GM21576 (cell line): Measurements from ENCODE around the gene OR2F2.

Experiments
- ATAC-seq: cut with Tn5 transposase; IDR thresholded peaks from one replicate; pipeline ENCODE4 v1.9.1; 2021; ENCODE audit warnings: mild to moderate bottlenecking, moderate library complexity; ENCODE audit not compliant: unreplicated experiment

Gene OR2F2, protein sequence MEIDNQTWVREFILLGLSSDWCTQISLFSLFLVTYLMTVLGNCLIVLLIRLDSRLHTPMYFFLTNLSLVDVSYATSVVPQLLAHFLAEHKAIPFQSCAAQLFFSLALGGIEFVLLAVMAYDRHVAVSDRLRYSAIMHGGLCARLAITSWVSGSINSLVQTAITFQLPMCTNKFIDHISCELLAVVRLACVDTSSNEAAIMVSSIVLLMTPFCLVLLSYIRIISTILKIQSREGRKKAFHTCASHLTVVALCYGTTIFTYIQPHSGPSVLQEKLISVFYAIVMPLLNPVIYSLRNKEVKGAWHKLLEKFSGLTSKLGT

DNA sequence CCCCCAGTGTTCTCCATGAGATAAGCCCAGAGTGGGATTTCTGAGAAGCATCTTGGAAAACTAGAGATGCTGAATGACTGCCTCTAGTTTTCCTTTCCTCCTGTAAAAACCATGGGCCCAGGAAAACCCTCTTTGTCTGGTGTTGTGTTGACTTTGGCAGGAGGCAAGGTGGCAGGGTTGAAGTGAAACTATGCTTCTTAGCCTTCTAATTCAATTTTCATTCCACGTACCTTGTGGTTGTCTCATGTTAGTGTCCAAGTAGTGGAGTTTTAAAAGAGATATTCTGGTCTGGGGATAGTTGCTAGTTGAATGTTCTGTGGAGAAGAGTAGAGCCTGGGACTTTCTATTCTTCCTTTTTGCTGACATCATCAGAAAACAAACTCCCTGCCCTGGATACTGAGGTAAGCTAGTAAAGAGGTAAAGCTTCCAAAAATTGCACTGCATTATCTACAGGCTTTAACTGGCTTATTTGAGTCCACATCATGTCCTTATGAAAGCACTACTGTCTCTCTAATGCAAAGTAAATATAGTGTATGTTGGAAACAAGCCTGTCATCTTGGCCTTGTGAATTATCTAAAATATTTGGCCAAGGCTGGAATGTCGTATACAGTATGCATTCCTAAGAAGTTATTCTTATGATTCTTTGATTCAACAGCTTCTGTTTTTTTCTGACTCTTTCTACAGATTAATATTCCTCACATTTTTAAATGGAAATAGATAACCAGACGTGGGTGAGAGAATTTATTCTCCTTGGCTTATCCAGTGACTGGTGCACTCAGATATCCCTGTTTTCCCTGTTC, at the start of gene OR2F2:
OR2F2 (plus strand) TSS at position 708 of the 800 bp plus-strand sequence; CDS start at position 708, 0 bp downstream.
- no peak for ATAC-seq

DNA sequence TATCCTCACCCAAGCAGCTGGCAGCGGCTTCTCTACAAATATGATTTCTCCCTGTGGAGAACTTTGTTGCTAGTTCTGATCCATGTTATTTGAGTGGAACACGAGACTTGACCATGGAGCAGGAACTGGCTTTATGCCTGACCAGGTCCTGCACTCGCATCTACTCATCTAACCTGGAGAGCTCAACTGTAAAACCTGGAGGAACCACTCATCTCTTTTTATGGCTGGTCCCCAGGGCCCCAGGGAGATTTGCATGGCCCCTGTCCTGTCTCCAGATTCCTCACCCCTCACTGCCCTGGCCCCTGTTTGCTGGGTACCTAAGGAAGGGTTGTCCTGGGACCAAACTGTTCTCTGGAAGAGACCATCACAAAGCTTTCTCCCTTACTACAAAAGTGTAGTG, 49.1 kb upstream of the OR2F2 start:
- no peak for ATAC-seq

DNA sequence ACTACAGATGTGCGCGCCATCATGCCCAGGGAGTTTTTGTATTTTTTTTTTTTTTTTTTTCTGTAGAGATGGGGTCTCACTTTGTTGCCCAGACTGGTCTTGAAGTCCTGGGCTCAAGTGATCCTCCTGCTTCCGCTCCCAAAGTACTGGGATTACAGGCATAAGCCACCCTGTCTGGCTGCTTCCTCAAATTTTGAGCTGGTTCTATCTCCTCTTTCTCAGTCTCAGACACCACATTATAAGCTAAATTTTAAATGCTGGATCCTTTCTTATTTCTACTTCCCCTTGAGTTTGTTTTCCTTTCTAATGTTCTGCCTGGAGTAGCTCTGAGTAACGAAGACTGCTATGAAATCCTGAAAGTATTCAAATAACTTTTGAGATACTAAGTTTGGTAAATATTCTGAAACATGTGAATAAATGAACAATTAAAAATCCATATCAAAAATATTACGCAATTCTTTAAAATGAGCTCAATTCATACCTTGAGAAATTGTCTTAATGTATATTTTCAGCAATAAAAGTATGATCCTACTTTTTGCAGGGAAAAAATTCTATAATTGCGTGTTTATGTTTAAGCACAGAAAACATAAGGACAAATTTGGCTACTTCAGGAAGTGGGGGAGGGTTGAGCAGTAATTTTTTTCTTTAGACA, 48.1 kb upstream of the OR2F2 start:
- no peak for ATAC-seq

DNA sequence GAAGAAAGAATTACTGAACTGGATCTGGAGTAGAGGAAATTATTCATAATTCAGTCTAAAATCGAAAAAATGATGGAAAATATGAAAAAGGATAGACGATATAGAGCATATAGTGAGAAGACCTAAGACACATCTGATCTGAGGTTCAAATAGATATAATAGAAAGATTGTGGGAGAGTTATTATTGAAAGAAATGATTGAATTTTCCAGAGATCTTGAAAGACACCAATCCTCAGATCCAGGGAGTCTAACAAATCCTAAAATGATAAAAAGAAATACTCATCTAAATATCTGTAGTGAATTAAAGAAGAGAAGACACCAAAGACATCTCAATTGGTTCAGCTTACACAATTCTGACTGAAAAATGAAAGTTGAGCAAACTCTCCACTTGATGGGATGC, 46.0 kb upstream of the OR2F2 start:
- ATAC-seq, result no peak

DNA sequence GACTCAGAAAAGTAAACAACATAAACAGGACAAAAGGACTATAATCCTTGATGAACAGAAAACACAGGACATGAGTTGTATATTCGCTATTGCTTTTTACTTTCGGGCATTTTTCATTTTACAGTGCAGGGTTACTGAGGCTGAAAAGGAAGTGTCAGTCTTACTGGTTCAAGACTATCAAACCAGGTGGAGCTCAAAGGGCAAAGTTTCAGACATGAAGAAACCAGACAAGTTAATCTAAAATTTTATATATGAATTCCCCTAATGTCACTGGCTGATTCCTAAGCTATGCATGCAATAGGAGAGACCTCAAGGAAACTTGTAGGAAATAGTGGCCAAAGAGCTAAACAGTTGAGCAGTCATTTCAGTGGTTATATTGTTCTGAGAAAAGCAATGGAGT, 44.5 kb upstream of the OR2F2 start:
- ATAC-seq, result no peak

DNA sequence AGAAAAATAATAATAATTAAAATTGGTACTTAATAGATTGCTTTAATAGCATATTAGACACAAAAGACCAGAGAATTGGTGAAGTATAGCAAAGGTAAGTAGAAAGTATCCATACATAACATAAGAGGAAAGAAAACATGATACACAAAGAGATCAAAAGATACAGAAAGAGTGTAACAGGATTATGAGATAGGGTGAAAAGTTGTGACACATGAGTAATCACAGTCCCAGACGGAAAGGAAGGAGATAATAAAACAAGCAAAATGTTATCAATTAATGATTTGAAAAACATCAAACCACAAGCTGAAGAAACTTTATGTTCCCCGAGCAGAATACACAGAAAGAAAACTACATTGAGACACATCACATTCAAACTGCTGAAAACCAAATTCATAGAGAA, 43.6 kb upstream of the OR2F2 start:
- no peak for ATAC-seq

DNA sequence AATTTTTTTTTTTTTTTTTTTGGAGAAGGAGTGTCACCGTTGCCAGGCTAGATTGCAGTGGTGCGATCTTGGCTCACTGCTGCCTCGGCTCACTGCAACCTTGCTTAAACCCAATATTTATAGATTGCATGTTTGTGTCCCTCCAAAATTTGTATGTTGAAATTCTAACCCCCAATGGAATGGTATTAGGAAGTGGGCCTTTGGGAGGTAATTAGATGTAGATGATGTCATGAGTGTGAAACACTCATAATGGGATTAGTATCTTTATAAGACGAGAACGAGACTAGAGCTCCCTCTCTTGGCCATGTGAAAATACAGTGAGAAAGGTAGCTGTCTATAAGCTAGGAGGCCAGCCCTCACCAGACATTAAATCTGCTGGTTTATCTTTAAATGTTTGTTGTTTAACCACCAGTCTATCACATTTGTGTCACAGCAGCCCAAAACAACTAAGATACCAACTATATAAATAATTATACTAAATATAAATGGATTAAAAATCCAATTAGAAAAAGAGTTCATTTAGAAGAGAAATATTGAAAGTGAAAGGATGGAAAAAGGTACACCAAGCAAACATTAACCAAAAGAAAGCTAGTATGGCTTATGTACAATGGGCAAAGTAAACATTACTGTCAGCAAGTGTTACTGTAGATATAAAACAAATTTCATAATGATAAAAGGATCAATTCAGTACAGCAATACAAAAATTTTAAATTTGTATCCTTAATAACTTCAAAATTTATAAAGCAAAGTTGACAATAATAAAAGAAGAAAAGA, 42.3 kb upstream of the OR2F2 start:
- peak; percentile 99 for ATAC-seq

DNA sequence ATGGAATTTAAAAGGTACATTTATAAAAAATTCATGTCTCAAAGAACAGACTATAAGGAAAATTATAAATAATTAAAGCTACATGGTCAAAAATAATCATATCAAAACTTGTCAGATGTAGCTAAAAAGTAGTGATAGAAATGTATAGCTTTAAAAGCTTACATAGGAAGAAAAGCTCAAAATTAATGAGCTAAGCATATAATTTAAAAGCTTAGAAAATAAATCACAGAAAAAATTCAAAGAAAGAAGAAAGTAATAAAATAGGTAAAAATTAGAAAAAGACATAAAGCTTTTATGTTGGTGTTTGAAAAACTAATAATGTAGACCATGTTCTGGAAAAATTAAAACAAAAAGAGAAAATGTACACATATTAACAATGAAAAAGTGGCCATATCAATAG, 38.4 kb upstream of the OR2F2 start:
- no peak for ATAC-seq

DNA sequence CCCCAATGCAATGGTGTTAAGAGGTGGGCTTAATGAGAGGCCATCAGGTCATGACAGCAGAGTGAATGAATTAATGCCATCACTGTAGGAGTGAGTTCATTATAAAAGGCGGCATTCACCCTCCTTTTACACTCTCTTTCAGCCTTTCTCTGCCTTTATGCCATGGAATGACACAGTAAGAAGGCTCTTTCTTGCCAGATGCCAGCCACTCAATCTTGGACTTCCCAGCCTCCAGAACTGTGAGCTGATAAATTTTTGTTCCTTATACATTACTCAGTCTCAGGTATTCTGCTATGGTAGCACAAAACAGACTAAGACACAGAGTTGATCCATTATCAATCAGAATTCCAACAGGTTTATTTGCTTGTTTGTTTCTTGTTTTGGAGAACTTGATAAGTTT, 36.2 kb upstream of the OR2F2 start:
- ATAC-seq, result no peak

DNA sequence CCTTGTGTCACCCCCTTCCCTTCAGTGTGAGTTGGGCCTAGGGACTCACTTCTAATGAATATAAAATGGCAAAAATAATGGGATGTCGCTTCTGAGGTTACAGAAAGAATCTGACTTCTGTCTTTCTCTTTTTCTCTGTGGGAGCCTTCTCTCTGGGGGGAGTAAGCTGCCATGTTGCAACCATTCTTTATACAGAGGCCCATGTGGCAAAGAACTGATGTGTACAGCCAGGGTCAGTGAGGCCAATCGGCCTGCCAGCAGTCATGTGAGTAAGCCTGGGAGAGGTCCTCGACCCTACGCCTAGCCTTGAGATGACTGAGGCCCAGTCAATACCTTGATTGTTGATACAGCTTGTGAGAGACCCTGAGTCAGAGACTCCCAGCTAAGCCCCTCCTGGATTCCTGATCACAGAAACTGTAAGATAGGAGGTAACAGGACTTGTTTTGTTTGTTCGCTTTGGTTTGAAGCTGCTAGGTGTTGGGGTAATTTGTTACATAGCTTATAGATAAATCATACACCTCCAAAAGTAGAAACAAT, 34.7 kb upstream of the OR2F2 start:
- ATAC-seq, result no peak

DNA sequence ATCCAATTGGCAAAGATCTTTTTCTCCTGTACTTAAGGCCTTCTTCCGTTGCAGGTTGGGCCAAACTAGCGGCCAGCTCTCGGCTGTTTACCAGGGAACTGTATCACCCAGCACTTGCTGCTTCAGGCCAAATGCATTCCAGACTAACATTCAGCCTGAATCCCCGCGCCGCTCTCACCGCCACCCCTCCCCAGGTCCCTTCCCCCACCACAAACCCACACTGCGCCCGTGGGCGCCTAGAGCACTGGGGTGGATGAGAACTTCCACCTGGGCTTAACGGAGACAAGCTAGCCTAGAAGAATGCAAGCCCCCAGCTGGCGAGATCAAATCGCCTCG, 33.7 kb upstream of the OR2F2 start:
- no peak for ATAC-seq

DNA sequence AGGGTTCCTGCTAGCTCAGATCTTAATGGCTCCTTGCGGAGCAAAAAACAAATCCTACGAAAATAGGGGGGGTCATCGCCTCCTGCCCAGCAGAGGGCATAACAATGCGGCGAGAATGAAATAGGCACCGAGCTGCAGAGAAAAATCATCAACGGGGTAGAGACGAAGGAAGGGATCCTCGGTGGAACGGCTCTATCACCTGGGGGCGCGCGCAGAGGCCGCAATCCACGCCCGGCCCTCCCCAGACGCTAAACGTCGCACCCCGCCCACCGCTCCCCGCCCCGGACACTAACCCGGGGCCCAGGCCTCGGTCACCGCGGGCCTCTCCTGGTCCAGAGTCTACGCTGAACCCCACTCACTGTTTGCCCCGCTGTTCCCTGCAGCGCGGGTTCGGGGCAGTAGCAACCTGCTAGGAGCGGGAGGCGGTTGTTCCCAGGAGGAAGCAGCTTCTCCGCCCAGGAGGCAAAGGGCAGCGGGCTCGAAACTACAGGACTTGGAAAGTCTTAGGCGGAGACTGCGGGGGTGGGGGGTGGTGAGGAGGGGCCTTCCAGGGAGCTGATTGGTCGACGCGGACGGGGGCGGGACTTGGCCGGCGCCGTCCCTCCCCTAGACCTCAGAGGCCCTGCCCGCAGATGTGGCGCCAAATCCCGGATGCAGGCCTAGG, 33.2 kb upstream of the OR2F2 start, which contains the start of gene TCAF1:
TCAF1 (minus strand) TSS at position 509 of the 664 bp plus-strand sequence. CDS start 25,568 bp downstream, outside the sequence.
- peak; percentile 91 for ATAC-seq

DNA sequence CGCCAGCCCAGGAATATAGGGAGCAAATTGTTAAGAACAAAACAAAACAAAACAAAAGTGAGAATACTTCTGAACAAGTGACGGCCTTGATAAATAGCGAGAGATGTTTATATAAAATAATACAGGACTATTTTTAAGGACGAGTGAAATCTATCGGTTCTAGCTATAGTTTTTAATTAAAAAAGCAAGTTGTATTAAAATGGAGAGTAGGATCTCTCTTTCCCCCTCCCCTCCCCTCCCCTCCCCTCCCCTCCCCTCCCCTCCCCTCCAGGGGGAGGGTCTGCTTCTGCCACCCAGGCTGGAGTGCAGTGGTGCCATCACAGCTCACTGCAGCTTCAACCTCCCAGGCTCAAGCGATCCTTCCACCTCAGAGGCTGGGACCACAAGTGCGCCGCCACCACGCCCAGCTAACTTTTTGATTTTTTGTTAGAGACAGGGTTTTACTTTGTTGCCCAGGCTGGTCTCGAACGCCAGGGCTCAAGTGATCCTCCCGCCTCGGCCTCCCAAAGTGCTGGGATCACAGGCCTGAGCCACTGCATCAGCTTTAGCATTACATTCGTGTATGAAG, 32.6 kb upstream of the OR2F2 start:
- no peak for ATAC-seq

DNA sequence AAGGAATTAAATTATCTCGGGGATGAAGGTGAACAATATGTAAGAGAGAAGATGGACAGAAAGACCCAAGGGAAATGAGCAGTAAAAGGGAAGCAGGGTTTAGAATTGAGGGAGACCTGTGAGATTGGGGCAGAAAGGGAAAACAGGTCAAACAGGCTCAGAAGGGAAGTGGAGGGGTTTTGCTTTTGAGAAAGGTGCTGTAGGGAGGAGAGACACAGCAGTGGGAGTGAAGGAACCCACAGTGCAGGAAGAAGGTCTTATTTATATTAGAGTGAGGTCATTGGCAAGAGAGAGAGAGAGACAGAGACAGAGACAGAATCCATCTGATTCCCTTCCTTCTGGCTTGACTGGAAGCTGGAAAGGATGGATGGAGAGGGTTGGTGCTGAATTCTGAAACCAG, 29.5 kb upstream of the OR2F2 start:
- ATAC-seq, result no peak

DNA sequence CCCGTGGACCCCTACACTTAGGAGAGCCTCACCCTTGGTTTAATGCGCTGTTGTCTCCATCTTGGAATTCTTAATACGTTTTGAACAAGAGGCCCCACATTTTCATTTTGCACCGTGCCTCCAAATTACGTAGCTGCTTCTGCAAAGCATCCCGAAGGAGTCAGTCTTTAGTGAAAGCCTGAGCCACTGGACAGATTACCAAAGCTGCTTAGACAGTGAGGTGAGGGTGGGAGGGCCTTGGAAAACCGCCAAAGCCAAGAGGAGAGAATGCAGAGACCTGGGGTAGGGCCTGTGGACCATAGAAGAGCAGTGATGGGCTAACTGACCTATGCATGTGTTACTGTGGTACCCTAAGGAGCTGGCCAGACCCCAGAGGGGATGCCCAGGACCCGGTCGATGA, 28.9 kb upstream of the OR2F2 start:
- ATAC-seq, result no peak

DNA sequence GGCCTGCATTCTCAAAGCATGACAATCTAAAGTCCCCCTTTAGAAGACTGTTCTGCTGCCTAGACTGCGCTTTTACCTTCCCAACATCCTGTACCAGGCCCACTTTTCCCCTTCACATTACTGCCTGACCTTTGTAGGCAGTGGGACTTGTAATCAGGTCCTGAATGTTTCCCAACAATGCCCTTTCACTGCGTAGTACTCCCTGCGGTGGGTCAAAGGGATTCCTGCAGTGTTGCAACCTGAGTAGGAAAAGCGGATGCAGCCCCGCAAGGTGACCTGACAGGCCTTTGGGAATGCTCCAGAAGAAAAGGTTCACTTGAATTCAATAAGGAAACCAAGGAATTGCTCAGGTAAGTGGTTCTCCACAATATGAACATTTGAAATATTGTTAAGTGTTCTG, 28.1 kb upstream of the OR2F2 start:
- no peak for ATAC-seq

DNA sequence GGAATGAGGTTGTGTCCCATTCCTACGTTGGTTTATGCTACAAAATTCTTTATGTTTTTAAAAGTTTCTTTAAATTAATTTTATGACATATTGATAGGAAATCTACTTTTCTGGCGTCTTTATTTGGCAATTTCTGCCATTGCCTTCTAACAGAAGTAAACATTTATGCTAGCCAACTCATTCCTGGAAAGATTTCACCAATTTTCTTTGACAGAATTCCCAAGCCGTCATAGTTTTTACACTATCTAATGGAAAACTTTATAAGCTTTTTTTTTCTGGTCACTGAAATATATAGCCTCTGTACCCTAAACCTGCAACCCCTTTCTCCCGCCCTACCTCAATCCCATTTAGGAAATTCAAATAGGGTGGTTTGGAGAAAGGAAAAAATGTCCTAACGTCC, 26.9 kb upstream of the OR2F2 start:
- no peak for ATAC-seq

DNA sequence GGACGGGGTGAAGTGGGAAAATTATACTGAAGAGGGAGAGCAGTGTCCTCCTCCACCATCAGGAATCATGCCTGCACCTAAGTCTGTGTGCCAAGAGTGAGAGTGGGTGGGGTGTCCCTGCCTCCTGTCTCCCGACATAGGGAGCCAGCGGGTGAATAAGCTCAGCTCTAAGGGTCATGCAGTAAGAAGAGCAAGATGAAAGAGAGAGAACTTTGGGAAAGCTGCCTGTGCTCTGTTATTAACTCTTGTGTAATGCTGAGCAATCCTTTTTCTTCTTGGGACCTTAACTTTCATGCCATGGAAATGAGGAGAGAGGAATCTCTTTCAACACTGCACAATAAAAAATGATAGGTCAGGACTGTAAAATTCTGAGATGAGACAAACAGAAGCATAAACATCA, 25.2 kb upstream of the OR2F2 start:
- ATAC-seq, result no peak

DNA sequence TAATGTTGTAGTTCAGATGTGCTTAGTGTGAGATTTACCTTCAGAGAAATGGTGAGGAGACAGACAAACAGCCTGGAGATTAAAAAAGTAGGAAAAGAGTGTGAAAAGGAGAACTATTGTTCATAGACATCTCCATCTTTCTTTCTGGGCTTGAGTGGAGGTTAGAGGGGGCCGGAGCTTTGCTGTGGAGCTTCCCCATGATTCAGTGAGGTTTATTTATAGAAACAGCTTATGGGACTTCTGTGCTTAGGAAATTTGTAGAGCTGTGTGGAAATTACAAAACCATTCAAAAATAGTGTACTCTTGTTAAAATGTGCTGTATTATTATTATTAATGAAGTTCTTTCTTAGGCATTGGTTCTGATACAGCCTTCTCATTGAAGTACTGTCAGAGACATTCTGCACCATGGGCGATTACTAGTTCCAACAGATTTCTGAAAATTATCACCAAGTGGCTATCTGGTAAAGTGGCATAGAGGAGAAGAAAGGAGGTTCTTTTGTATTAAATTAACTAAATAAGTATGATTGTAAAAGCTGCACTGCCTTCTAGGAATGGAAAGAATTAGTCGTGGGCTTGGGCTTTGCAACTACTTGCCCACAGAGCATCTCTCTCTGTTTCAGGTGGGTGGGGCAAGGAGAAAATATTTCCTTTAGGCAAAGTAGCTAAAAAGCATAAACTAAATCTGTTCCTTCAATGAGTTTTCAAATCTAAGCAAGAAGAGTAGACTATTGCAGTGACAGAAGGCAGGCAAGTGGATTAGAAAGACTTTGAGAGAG, 24.4 kb upstream of the OR2F2 start:
- no peak for ATAC-seq
